NCI-H2081 treated with DMSO at 0.1 percent for 48 hours (cell line): ENCODE results near the gene TENT4A.

Source experiments
- DNase-seq: peaks from one replicate; lab custom pipeline; 2025; lab: John Stamatoyannopoulos, UW

TENT4A gene

DNA sequence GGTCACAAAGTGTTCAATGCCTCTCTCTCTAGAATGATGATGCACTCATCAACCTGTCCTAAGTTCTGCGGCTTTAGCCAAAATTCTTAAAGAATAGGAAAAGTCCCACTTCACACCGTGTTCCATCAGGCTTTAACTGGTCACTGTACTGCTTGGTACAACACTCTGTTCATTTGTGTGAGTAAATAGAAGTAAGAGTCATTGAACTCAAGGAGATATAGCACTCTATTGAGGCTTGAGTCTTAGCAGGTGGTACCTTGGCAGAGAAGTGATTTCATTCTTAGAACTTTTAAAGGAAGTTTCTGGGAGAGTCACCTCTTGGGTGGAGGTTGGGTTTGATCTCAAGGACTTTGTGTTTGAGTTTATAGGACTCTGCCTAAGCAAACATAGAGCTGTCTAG, 92.6 kb downstream of the TENT4A start:
- no peak for DNase-seq
